ENCODE results near the gene RUFY2.
A peak's percentile ranks its signal among the peaks of the same experiment; 100 is the strongest.

Gene RUFY2

DNA sequence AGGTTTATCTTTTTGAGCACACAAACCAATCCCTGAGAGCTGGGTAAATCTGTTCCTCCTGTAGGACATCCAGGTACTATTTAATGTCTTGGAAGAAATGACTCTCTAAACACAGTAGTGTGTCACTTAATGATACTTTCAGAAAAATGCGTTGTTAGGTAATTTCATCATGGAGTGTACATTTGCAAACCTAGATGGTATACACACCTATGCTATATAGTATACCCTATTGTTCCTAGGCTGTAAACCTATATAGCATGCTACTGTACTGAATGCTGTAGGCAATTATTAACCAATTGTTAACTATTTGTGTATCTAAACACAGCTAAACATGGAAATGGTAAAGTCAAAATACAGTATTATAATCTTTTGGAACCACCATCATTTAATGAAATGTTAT, 10.1 kb downstream of the RUFY2 start:
- no peak overlapping the region for H3K27ac Mint-ChIP-seq
- no peak overlapping the region for H3K4me3 Mint-ChIP-seq
- no peak for DNase-seq
- H3K27me3 Mint-ChIP-seq, result no peaks in the 10 kb centered on the region
- no peak for ATAC-seq
- H3K4me1 Mint-ChIP-seq, result no peaks in the 10 kb centered on the region
- no peaks in the 10 kb centered on the region for H3K9me3 Mint-ChIP-seq

DNA sequence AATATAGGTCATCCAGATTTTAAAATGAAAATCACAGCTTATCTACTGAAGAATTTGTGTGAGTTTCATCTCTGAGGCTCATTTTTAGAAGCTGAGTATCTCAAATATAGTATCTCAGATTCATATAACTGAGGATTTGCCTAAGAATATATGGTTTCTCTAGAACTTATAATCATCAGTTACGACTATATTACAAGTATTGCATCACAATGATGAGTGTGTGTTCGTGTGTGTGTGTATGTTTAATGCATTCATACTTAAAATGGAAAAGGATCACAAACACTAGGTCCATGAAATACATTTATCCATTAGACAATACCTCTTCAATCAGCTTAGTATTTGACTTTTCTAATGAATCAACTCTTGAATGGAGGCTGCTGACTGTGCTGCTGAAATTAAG, 21.3 kb downstream of the RUFY2 start:
- no peaks in the 10 kb centered on the region for H3K4me1 Mint-ChIP-seq
- no peaks in the 10 kb centered on the region for H3K27me3 Mint-ChIP-seq
- no peak overlapping the region for H3K4me3 Mint-ChIP-seq
- H3K27ac Mint-ChIP-seq, result peak overlapping the region in 1 of 2 donors; percentile 76
- H3K9me3 Mint-ChIP-seq, result no peaks in the 10 kb centered on the region
- no peak for DNase-seq
- ATAC-seq, result no peak

DNA sequence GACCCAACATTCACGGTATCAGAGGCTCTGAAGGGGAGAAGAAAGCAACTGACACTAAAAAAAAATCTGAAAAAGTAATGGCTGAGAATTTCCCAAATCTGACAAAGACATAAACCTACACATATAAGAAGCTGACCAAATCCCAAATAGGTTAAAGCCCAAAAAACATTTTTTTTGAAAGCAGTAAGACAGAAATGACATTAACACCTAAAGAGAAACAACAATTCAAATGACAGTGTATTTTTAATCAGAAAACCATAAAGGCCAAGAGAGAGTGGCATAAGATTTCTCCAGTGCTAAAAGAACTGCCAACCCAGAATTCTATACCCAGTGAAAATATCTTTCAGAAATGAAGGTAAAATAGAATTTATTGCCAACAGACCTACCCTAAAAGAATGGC, 35.5 kb downstream of the RUFY2 start:
- Mint-ChIP-seq H3K9me3 (peaks cover 5 to 14% of the 10 kb centered on the region in 2 donors), H3K27ac (no peak overlapping the region), H3K27me3 (no peaks in the 10 kb centered on the region), H3K4me1 (no peaks in the 10 kb centered on the region), H3K4me3 (no peak overlapping the region)
- ATAC-seq (no peak), DNase-seq (no peak)

DNA sequence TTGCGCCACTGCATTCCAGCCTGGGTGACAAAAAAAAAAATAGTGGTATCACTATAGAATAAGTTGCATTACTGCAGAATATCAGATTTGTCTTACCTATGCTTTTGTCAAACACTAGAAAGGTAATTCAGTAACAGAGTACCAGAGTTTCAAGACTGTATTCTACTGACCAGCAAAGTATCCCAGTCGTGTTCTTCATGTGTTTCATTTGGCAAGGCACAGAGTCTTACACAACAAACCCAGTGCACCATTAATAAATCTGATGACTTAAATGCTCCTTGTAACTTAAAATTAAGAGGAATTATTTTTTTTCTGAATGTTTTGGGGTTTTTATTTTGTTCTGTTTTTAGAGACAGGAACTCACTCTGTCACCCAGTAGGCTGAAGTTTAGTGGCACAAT, 40.0 kb downstream of the RUFY2 start:
- Mint-ChIP-seq H3K27me3 (no peaks in the 10 kb centered on the region), H3K9me3 (peaks cover 0 to 7% of the 10 kb centered on the region in 2 donors)

DNA sequence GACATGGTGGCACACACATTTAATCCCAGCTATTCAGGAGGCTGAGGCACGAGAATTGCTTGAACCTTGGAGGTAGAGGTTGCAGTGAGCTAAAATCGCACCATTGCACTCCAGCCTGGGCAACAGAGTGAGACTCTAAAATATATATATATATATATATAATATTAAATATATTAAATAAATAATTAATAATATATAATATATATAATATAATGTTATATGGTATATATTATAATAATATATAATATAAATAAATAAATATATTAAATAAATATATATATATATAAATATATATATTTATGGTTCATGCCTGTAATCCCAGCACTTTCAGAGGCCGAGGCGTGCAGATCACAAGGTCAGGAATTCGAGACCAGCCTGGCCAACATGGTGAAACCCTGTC, 40.5 kb downstream of the RUFY2 start:
- DNase-seq (no peak), ATAC-seq (no peak)
- H3K4me3 Mint-ChIP-seq, result no peak overlapping the region

More for the DNA sequence above, 40.0 kb downstream of the RUFY2 start:
- DNase-seq, result no peak
- Mint-ChIP-seq H3K4me3 (no peak overlapping the region), H3K4me1 (peaks cover 5% of the 10 kb centered on the region), H3K27ac (no peak overlapping the region)
- ATAC-seq, result no peak

DNA sequence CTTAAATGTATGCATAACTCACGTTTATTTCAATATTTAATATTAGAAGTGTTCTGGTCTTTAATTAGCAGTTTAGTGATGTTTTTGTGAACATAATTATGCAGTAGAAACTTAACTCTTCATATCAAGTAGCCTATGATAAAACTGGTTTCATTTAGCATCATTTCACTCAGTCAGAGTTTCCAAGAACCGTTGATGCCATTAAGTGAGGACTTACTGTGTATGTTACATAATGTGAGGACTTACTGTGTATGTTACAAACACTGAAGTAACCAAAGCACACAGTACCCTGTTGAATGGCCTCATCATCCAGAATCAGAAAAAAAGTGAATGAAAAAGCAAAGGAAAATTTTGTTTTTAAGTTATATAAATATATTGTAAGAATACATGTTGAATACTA, 41.5 kb downstream of the RUFY2 start:
- Mint-ChIP-seq H3K4me3 (no peak overlapping the region), H3K4me1 (peaks cover 5% of the 10 kb centered on the region), H3K27me3 (no peaks in the 10 kb centered on the region), H3K9me3 (peaks cover 0 to 5% of the 10 kb centered on the region in 2 donors), H3K27ac (no peak overlapping the region)
- ATAC-seq (no peak), DNase-seq (no peak)

More for the DNA sequence above, 40.5 kb downstream of the RUFY2 start:
- peaks cover 5% of the 10 kb centered on the region for H3K4me1 Mint-ChIP-seq
- H3K27me3 Mint-ChIP-seq, result no peaks in the 10 kb centered on the region
- H3K9me3 Mint-ChIP-seq, result peaks cover 0 to 7% of the 10 kb centered on the region in 2 donors
- no peak overlapping the region for H3K27ac Mint-ChIP-seq

DNA sequence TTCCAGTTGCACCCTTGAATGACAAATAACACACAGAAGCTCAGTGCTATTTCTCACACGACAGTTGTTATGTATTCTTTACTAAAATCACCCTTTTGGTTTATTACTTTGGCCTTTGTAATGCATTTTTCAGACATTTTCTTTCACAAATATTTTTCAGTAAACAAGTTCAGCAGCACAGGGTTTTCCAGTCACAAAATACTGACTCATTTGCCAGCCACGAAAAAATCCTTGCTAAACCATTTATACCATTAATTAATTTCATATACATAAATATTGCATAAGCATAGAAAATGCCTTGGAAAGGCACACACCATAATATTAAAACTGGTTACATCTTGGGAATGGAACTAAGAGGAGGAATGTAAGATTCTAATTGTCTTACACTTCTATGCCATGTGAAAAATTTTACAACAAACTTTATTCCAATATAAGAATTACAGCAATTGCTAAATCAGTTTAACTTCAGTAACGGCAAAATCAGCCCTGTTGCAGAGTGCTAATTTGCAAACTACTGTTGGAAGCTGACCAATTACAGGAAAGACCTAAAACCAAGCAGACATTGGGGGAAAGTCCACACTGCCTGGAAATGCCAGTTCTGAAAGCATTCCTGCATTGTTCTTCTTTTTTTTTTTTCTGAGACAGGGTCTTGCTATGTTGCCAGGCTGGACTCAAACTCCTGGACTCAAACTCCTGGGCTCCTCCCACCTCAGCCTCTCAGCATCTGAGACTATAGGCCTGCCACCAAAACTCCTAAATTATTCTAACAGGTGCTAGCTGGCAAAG, 42.8 kb downstream of the RUFY2 start:
- Mint-ChIP-seq H3K9me3 (no peaks in the 10 kb centered on the region), H3K4me1 (peaks cover 5% of the 10 kb centered on the region), H3K27ac (no peak overlapping the region), H3K4me3 (no peak overlapping the region), H3K27me3 (no peaks in the 10 kb centered on the region)
- ATAC-seq (no peak), DNase-seq (no peak)

DNA sequence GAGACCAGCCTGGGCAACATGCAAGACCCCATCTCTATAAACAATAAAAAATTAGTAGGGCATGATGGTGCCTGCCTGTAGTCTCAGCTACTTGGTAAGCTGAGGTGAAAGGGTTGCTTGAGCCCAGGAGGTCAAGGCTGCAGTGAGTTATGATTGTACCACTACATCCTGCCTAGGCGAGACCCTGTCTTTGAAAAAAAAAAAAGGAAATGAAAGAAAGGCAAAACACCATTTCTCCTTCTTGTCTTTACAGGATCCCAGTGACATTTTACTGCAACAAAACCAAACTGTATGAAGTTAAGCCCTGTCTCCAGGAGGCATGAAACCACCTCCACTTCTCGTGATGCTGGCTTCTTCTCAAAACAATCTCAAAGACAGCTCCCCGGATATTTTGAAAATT, 44.5 kb downstream of the RUFY2 start:
- Mint-ChIP-seq H3K27ac (no peak overlapping the region), H3K4me1 (peaks cover 5% of the 10 kb centered on the region), H3K27me3 (no peaks in the 10 kb centered on the region), H3K4me3 (no peak overlapping the region), H3K9me3 (no peaks in the 10 kb centered on the region)
- ATAC-seq, result no peak
- no peak for DNase-seq

DNA sequence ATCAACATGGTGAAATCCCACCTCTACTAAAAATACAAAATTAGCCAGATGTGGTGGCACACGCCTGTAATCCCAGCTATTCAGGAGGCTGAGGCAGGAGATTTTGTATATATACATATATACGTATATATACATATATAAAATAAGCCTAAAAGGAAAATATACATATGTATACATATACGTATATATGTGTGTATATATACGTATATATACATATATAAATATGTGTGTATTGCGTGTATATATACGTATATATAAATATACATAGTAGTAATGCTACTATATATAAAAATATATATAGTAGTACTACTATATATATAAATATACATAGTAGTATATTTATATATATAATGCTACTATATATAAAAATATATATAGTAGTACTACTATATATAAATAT, 47.9 kb downstream of the RUFY2 start:
- H3K9me3 Mint-ChIP-seq, result no peaks in the 10 kb centered on the region
- H3K27ac Mint-ChIP-seq, result no peak overlapping the region

DNA sequence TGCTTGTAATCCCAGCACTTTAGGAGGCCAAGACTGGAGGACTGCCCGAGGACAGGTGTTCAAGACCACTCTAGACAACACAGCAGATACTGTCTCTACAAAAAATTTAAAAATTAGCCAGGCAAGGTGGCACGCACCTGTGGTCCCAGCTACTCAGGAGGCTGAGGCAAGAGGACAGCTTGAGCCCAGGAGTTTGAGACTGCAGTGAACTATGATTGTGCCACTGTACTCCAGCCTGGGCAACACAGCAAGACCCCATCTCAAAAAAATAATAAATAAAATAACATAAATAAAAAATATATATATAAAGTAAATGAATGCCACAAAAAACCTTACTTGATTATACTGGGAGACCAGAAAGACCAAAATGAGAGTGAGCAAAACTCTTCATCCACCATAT, 53.5 kb downstream of the RUFY2 start:
- no peaks in the 10 kb centered on the region for H3K27me3 Mint-ChIP-seq
- H3K4me1 Mint-ChIP-seq, result no peaks in the 10 kb centered on the region
- no peak overlapping the region for H3K4me3 Mint-ChIP-seq
- DNase-seq (no peak), ATAC-seq (no peak)
- H3K27ac Mint-ChIP-seq, result no peak overlapping the region
- H3K9me3 Mint-ChIP-seq, result no peaks in the 10 kb centered on the region

More for the DNA sequence above, 47.9 kb downstream of the RUFY2 start:
- no peak overlapping the region for H3K4me3 Mint-ChIP-seq
- no peak for DNase-seq
- no peaks in the 10 kb centered on the region for H3K27me3 Mint-ChIP-seq
- no peak for ATAC-seq
- H3K4me1 Mint-ChIP-seq, result no peaks in the 10 kb centered on the region

DNA sequence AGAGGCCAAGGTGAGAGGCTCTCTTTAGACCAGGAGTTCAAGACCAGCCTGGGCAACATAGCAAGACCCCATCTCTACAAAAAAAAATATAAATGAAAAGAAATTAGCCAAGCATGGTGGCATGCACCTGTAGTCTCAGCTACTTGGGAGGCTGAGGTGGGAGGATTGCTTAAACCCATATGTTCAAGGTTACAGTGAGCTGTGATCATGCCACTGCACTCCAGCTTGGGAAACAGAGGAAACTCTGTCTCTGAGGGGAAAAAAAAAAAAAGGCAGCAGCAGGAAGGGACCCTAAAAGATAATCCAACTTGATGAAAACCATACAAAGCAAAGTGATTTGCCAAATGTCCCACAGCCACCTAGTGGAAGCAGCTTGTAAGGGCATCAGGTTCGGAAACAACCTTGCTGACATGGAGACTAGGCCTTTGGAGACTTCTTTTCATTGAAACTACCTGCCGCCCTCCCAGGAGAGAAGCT, 58.8 kb downstream of the RUFY2 start:
- DNase-seq (peak; percentile 32 to 51), ATAC-seq (peak; percentile 76)
- H3K27me3 Mint-ChIP-seq, result no peaks in the 10 kb centered on the region
- no peak overlapping the region for H3K4me3 Mint-ChIP-seq
- H3K27ac Mint-ChIP-seq, result peak overlapping the region in 1 of 2 donors; percentile 48
- no peaks in the 10 kb centered on the region for H3K9me3 Mint-ChIP-seq
- peaks cover 11% of the 10 kb centered on the region for H3K4me1 Mint-ChIP-seq

DNA sequence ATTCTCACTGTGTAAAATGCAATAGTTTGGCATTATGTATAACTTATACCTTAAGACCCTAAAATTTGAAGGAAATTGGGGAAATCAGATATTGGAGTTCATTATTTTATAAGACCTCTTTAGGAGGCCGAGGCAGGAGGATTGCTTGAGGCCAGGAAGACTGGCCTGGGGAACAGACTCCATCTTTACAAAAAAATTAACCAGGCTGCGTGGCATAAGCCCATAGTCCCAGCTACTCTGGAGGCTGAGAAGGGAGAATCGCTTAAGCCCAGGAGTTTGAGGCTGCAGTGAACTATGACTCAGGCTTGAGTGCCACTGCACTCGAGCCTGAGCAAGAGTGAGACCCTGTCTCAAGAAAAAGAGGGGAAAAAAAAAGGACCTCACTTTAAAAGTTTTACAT, 60.3 kb downstream of the RUFY2 start:
- Mint-ChIP-seq H3K9me3 (no peaks in the 10 kb centered on the region), H3K4me1 (peaks cover 14% of the 10 kb centered on the region), H3K27me3 (no peaks in the 10 kb centered on the region), H3K27ac (peak overlapping the region in 1 of 2 donors; percentile 86), H3K4me3 (no peak overlapping the region)
- ATAC-seq (no peak), DNase-seq (no peak)

DNA sequence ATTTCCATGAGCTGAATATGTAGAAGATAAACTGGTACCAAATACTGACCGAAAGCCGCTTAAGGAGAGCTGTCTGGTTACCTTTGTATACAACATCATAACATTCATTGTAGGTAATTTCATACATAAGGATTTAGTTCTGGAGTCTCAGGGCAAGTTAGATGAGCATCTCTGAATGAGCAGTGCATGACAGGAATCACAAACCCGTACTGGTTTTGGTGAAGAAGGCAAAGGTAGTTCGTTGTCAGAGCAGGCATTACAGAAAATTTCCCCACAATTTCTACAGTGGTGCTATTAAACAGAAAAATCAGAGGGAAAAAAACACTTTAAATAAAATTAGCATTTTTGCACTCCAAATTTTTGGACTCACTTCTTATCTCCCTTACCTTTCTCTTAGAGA, 61.5 kb downstream of the RUFY2 start:
- peak overlapping the region in 1 of 2 donors; percentile 16 for H3K27ac Mint-ChIP-seq
- H3K27me3 Mint-ChIP-seq, result no peaks in the 10 kb centered on the region
- no peaks in the 10 kb centered on the region for H3K9me3 Mint-ChIP-seq
- peaks cover 23% of the 10 kb centered on the region for H3K4me1 Mint-ChIP-seq
- ATAC-seq (no peak), DNase-seq (no peak)
- H3K4me3 Mint-ChIP-seq, result no peak overlapping the region

DNA sequence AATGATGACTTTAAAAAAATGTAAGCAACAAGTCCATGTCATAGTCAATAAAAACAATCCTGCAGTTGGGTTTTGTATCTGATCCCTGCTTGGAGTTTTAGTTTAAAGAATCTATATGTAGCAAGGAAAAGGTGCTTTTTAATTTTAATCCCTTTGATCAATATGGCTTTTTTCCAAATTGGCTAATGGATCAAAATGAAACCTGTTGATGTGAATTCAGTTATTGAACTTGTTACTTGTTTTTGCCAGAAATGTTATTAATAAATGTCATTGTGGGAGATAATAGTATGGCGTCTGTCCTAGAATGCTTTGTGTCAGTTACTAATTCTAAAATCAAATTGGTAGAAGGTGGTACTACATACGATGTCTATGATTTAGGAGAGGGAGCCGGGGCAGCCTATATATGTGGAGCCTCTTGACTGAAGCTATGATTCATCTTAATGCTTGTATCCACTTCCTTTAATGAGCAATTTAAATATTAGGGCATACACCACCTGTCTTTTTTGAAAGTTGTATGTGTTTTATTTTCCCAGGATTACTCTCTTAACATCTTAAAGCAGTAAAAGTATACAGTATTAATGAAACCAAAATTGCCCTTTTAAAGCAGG, 64.1 kb downstream of the RUFY2 start:
- no peak overlapping the region for H3K4me3 Mint-ChIP-seq
- no peak overlapping the region for H3K27ac Mint-ChIP-seq
- H3K4me1 Mint-ChIP-seq, result peaks cover 48% of the 10 kb centered on the region
- H3K27me3 Mint-ChIP-seq, result no peaks in the 10 kb centered on the region
- DNase-seq (no peak), ATAC-seq (no peak)
- no peaks in the 10 kb centered on the region for H3K9me3 Mint-ChIP-seq

DNA sequence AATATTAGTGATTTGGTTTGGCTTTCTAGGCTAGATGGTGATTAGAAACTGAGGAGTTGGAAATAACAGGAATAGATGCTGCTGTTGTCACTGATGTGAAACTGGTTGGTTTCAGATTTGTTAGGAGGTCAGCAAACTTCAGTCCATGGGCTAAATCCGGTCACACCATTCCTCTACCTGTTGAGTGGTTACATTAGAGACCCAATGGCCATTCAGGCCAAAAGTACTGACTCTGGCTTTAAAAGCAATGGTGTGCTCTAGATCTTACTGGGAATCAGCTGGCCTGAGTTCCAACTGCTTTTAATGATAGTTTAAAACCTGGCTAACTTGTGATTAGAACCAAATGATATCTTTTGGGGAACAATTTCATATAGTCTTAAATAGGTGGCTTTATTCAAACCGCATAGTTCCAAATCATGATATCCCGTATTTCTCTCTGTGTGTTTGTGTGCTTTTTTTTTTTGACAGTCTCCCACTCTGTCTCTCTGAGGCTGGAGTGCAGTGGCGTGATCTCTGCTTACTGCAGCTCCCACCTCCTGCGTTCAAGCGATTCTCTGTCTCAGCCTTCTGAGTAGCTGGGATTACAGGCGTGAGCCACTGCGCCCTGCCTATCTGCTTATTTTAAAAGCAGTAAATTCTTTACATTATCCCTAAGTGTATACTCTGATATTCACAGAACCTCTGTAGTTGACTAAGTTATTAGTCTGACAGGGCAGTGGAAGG, 66.6 kb downstream of the RUFY2 start:
- Mint-ChIP-seq H3K4me3 (no peak overlapping the region), H3K9me3 (no peaks in the 10 kb centered on the region), H3K4me1 (peaks cover 65% of the 10 kb centered on the region), H3K27me3 (no peaks in the 10 kb centered on the region), H3K27ac (no peak overlapping the region)
- ATAC-seq (no peak), DNase-seq (no peak)

All from stimulated activated naive CD8-positive, alpha-beta T cell treated with anti-CD3 and anti-CD28 coated beads, Interleukin-15, amount 100 ng/mL, for 72 hours (primary cell).